A204.1 (cell line): Measurements from ENCODE around the gene RERGL.
"Not testable (repeated sequence)": the region's sequence is repeated elsewhere in the genome, so short reads cannot be mapped to it uniquely, and the experiment has no call there.

Experiments used
- FAIRE-seq: peaks from 2 replicates; lab custom pipeline; 2012; peaks lifted over from hg19 to GRCh38; lab: Jason Lieb, UNC

Gene RERGL

DNA sequence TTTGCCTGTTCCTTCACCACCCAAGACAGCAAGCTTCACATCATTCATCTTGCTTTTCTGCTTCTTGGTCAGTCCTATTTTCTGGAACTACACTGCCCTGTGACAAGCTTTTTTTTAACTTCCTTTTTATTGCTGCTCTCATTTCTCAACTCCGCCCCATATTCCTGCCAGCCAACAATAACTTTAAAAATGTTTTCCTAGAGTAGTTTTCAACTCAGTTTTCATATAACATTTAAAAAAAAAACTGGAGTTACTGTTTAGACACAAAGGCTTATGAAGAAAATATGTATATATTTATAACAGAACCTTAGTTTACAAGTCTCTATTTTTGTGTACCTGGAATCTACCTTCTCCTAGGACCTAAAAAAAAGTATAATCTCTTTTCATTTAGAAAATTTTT, at the start of gene RERGL:
TSS of gene RERGL (minus strand) at position 101 of the 400 bp plus-strand sequence. CDS start at position 48, 53 bp downstream.
- FAIRE-seq: no peak

DNA sequence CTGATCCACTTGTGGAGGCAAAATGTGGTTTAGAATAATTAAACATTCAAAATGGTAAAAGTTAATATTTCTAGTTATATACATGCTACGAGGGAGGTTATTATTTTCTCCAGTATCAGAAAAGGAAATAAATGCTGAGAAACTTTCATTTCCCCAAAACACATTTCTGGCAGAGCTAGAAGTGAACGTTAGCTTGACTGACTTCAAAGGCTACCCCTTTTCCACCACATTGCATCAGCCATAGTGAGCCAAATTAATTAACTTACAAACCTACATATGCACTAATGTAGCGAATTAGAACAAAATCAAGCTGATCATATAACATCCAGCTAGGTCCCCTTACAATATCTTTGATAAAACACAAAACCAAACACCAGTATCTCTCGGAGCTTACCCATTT, 49.3 kb upstream of the RERGL start:
- no peak for FAIRE-seq

- FAIRE-seq: no peak
These were observed 45.5 kb upstream of the RERGL start for GRCh38 chr12:18135509-18135908.

DNA sequence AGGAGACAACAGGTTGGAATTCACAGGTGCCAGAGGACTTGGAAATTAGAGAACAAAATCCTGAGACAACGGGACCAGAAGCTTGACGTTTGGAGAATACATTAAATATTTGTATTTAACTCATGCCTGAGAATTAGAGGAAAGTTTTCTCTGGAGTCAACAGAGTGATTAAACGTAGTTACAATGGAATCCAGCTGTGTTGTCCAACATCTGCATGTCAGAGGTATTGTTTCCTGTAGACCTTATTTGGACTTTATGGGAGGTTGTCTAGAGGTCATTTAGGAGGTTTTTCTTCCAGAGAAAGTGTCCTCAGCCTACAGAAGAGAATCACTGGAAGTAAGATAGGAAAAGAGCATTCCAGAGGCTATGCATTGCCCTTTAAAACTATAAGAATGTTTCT, 45.1 kb upstream of the RERGL start:
- FAIRE-seq: no peak

DNA sequence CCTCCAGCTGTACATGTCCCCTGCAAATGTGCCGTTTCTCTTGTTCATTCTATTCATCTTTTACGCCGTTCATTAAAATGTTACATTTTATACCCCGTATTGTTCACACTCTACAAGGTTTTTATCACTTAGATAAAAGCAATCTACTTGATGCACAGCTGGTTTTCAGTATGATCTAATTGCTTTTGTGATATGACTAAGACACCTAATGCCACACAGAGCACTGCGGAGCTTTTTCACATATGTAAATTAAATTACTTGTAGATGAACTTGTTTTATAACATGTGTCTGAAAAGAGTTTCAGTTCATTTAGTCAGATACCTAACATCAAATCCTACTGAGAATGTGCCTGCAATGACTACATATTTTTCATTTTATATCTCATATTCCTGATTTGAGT, 40.9 kb upstream of the RERGL start:
- no peak for FAIRE-seq

- FAIRE-seq: no peak
These were observed 33.7 kb upstream of the RERGL start for GRCh38 chr12:18123707-18124106.

DNA sequence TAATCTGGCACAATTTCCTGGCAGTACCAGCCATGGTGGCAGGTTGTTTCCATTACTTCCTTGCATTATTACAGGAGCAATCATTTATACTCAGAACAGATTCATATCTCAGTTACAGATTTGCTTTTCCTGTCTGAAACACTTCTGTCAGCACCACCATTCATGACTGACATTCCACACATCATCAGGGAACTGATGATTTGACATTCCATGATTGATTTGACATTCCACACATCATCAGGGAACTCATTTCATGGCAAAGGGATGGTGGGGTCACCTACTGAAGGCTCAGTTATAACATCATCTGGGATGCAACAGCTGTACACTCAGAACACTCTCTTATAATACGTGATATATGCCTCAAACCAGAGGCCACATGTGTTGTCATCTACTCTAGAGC, 30.9 kb upstream of the RERGL start:
- no peak for FAIRE-seq

GRCh38 chr12:18108611-18109010, 18.6 kb upstream of the RERGL start:
- no peak for FAIRE-seq

GRCh38 chr12:18103624-18104023, 13.6 kb upstream of the RERGL start:
- FAIRE-seq: no peak

DNA sequence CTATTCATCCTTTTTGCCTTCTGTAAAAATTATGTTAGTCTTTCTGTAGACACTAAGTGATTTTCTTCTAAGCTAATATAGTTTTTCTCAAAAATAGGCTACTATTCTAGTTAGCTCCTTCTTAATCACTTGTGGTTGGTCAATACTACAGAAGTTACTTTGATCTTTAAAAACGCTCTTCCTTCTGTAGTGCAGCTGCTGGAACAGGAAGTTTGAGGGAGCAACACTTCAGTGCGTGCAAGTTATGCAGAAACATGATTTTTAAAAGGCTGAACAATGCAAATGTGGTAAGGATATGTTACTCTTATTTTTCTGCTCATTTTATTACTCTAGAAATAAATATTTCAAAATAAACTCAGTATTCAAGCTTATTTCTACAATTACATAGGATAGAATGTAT, 11.1 kb upstream of the RERGL start:
- no peak for FAIRE-seq

- no peak for FAIRE-seq
These were observed 5.9 kb downstream of the RERGL start for GRCh38 chr12:18084080-18084479.

DNA sequence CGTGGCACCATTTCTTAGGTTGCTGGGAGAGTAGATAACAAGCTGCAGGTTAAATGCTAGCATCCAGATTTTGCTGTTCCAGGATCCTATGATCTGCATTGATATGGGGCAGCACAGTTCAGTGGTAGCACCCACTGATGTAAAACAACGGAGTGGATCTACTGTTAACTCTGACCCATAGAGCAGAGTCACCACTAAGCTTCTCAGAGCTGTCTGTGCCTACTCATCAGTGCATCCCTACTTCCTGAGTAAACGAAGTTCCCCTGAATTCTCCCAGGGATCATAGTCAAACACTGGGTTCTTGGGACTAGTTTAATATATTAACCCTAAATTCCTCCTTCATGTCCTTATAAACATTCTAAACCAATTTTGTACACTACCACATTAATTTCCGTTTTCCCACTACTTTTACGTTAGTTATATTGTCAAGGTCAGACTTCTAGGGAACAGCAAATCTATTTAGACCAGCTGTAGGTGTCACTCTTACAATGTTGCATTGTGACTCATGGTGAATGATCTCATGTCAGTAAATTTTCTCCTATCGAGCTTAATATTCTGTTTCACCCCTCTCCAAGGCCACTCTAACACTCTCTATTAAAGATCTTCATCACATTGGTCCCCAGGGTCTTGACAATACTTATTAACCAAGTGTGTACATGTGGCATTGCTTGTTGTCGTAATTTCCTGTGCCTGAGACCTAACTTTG, 10.3 kb downstream of the RERGL start:
- no peak for FAIRE-seq

GRCh38 chr12:18074001-18074400, 16.0 kb downstream of the RERGL start:
- no peak for FAIRE-seq

- FAIRE-seq: no peak
These were observed 17.3 kb downstream of the RERGL start for GRCh38 chr12:18072723-18073122.

DNA sequence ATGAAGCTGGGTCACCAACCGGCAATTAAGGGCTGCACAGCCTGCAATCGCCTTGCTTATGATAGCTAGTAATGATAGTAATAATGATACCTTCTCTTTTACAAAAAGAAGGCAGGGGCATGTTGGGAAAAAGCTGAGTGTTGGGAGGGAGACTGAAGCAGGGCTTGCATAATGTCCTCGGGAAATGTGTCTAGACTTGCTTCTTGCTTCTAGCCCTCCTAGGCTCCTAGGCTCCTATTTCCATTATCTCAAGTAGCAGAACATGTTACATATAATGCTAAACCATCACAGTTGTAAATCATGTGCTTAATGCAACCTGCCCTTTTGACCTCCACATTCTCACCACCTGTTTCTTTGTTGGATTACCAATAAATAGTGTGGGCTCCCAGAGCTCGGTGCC, 18.7 kb downstream of the RERGL start:
- FAIRE-seq: no peak

- no peak for FAIRE-seq
These were observed 21.6 kb downstream of the RERGL start for GRCh38 chr12:18068355-18068754.

DNA sequence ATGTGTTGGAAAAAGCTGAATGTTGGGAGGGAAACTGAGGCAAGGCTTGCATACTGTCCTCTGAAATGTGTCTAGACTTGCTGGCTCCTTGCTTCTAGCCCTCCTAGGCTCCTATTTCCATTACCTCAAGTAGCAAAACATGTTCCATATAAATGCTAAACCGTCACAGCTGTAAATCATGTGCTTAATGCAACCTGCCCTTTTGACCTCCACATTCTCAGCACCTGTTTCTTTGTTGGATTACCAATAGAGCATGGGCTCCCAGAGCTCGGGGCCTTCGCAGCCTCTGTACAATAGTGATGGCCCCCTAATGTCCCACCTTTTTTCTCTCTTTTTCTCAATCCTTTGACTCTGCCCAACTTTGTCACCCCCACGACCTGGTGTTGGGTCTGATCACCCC, 23.3 kb downstream of the RERGL start:
- FAIRE-seq: no peak

- FAIRE-seq: not testable (repeated sequence)
These were observed 27.1 kb downstream of the RERGL start for GRCh38 chr12:18062867-18063266.

- no peak for FAIRE-seq
These were observed 32.9 kb downstream of the RERGL start for GRCh38 chr12:18057051-18057450.

DNA sequence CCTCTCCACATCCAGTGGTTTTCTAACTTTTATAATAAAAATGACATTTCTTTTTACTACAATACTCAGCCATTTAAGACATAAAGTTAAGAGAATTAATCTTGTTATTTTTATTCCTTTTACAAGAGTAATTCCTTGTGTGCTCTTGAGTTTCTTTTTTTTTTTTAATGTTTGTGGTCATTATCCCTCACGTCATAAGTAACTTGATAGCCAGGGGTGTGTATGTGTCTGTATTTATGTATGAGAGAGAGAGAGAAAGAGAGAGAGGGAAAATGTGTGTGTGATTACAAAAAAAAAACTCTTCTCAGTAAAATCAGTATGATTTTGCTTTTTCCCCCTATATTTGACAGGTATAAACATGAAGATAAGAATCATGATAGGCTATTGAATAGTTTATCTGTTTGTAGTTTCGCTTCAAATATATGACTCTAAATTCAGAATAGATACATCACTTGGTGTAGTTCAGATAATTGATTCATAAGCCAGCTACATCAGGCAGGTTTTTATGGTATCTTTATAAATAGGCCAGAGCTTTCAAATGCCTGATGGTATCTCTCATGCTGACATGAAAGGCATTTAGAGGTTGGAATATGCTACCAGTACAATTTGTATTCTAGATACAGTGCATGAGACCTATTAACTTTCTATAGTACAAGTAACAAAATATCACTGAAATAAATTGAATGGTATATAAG, 34.9 kb downstream of the RERGL start:
- no peak for FAIRE-seq

DNA sequence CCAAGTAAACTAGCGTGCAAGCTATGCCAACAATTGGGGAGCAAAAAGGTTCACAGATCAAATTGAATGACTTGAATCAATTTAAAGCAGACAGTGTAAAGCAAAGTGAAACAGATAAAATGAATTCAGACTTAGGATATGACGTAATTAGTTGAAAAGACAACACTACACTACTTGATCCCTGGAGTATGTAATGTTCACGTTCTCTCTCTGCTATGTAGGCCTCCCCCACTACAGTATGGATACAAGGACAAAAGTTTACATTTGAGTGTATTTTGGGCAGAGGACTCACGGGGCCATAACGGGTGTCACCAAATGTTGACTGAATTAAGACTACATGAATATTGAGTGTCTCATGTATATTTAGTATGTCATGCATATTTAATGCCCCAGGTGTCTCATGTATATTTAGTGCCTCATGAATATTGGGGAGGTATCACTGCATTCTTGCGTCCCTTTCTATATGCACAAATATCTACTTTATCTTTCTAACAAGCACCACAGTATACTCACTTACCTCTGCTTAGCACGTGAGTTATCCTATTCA, 44.5 kb downstream of the RERGL start:
- FAIRE-seq: no peak

GRCh38 chr12:18040060-18040742, 49.8 kb downstream of the RERGL start:
- not testable (repeated sequence) for FAIRE-seq
